Left ventricle myocardium inferior (tissue), 1 donor: ENCODE data around the gene IL17RD. TPM values are rescaled to one million over a fixed set of nuclear protein-coding genes. Genes with fewer than 3 reads are reported as not detected.

Experiments used
- DNase-seq: peaks from one replicate; pipeline ENCODE4 v3.0.0-alpha.2; 2020
- H3K27ac ChIP-seq: fragments of 200-600 bp; replicated peaks from 2 replicates; pipeline ENCODE4 v1.8.0; 2021
- H3K27me3 ChIP-seq: fragments of 200-600 bp; 2 replicates; pipeline ENCODE4 v1.8.0; 2021; ENCODE audit warnings: low read depth
- H3K36me3 ChIP-seq: fragments of 200-600 bp; 2 replicates; pipeline ENCODE4 v1.8.0; 2021
- H3K4me1 ChIP-seq: fragments of 200-600 bp; 2 replicates; pipeline ENCODE4 v1.8.0; 2021
- H3K4me3 ChIP-seq: fragments of 200-600 bp; 2 replicates; pipeline ENCODE4 v1.8.0; 2021; ENCODE audit warnings: mild to moderate bottlenecking, moderate library complexity
- H3K9me3 ChIP-seq: fragments of 200-600 bp; replicated peaks from 2 replicates; pipeline ENCODE4 v1.8.0; 2021
- CTCF ChIP-seq: fragments of 200-600 bp; IDR thresholded peaks from 2 replicates; pipeline ENCODE4 v1.8.0; 2021; ENCODE audit warnings: antibody characterized with exemption, mild to moderate bottlenecking, borderline replicate concordance
- intact Hi-C: fragments of 100-400 bp; cut with micrococcal nuclease; formaldehyde crosslinking; loops from one replicate; pipeline ENCODE4 v1.11.0; 2022
- total RNA-seq: library from RNA; stranded (reverse); fragmentation: NEBNext Ultra II Directional; extraction: Animal tissue kit (Norgen Biotek cat#: 25700); gene quantifications from one replicate; pipeline ENCODE4 v1.2.1, GENCODE V29; 2021
- donor health status: DM: no; HTN: yes; CAD: no; lungs with severe emphysema.

The IL17RD gene
- total RNA-seq, 1 donor from 2014 or later: 9.6 TPM

GRCh38 chr3:57130571-57131209 lies 34.5 kb downstream of the IL17RD start:
- intact Hi-C loops: no loop called here
- peak overlapping the region; percentile 15 for H3K27ac ChIP-seq
- peak; percentile 32 for DNase-seq

GRCh38 chr3:57128826-57129667 lies 36.1 kb downstream of the IL17RD start:
- TF ChIP-seq CTCF: no peak
- Histone ChIP-seq H3K4me1 (peaks cover 35% of the 10 kb centered on the region), H3K4me3 (no peak overlapping the region), H3K9me3 (no peaks in the 10 kb centered on the region), H3K27ac (peak overlapping the region; percentile 66), H3K27me3 (no peaks in the 10 kb centered on the region), H3K36me3 (no peaks in the 10 kb centered on the region)
- intact Hi-C loops: no loop called here
- no peak for DNase-seq

More at GRCh38 chr3:57130571-57131209, 34.5 kb downstream of the IL17RD start:
- TF ChIP-seq CTCF: no peak
- H3K36me3 ChIP-seq: no peaks in the 10 kb centered on the region
- no peak overlapping the region for H3K4me3 ChIP-seq
- H3K4me1 ChIP-seq: peaks cover 35% of the 10 kb centered on the region
- H3K27me3 ChIP-seq: no peaks in the 10 kb centered on the region
- H3K9me3 ChIP-seq: no peaks in the 10 kb centered on the region

- H3K9me3 ChIP-seq: no peaks in the 10 kb centered on the region
- no peak for DNase-seq
- intact Hi-C loops: no loop called here
- no peaks in the 10 kb centered on the region for H3K36me3 ChIP-seq
- H3K27ac ChIP-seq: peak overlapping the region; percentile 66
- H3K27me3 ChIP-seq: no peaks in the 10 kb centered on the region
- peak overlapping the region; percentile 21 for H3K4me3 ChIP-seq
- H3K4me1 ChIP-seq: peaks cover 30% of the 10 kb centered on the region
- TF ChIP-seq CTCF: no peak
Observed at GRCh38 chr3:57127891-57128518, 37.1 kb downstream of the IL17RD start.

- no peak for TF ChIP-seq CTCF
- Histone ChIP-seq H3K4me3 (no peak overlapping the region), H3K36me3 (no peaks in the 10 kb centered on the region), H3K27ac (peak overlapping the region; percentile 18), H3K9me3 (no peaks in the 10 kb centered on the region), H3K27me3 (no peaks in the 10 kb centered on the region), H3K4me1 (peaks cover 24% of the 10 kb centered on the region)
- no peak for DNase-seq
- intact Hi-C loops: no loop called here
Observed at GRCh38 chr3:57126244-57126643, 38.9 kb downstream of the IL17RD start.

GRCh38 chr3:57120451-57121174 lies 44.5 kb downstream of the IL17RD start:
- no peak for TF ChIP-seq CTCF
- Histone ChIP-seq H3K27me3 (no peaks in the 10 kb centered on the region), H3K4me3 (no peak overlapping the region), H3K27ac (no peak overlapping the region), H3K9me3 (no peaks in the 10 kb centered on the region), H3K4me1 (peaks cover 15% of the 10 kb centered on the region), H3K36me3 (no peaks in the 10 kb centered on the region)
- intact Hi-C loops: no loop called here
- no peak for DNase-seq
